Cardiac muscle cell (in vitro differentiated cells and primary cell): ENCODE data around the gene BCORL1. TPM values are rescaled to one million over a fixed set of nuclear protein-coding genes. Genes with fewer than 3 reads are reported as not detected.

ENCODE experiments used
- DNase-seq, 2 donors: peaks; one replicate each; pipeline versions ENCODE4 v3.0.0 to v3.0.0-alpha.2; 2010 to 2017; ENCODE audit warnings: low read depth in 1 of 2, low spot score in 1 of 2
- H3K27ac ChIP-seq: fragments of 200-600 bp; sonication (generic); 2 replicates; pipeline ENCODE4 v1.5.1; 2016
- H3K27me3 ChIP-seq: fragments of 200-600 bp; sonication (generic); 2 replicates; pipeline ENCODE4 v1.6.0; 2016; ENCODE audit warnings: control low read depth
- H3K36me3 ChIP-seq: fragments of 200-600 bp; sonication (generic); 2 replicates; pipeline ENCODE4 v1.5.1; 2016; ENCODE audit warnings: control low read depth
- H3K4me1 ChIP-seq: fragments of 200-600 bp; sonication (generic); 2 replicates; pipeline ENCODE4 v1.8.1; 2017; ENCODE audit warnings: low read depth, mild to moderate bottlenecking, mixed run types
- H3K4me3 ChIP-seq: fragments of 200-600 bp; sonication (generic); 2 replicates; pipeline ENCODE4 v1.5.1; 2016; ENCODE audit warnings: mild to moderate bottlenecking
- H3K9me3 ChIP-seq: fragments of 200-600 bp; sonication (generic); 2 replicates; pipeline ENCODE4 v1.5.1; 2017; ENCODE audit warnings: low read depth, mild to moderate bottlenecking, control low read depth
- CTCF ChIP-seq: IDR thresholded peaks from 2 replicates; pipeline ENCODE4 v1.5.1; 2012; ENCODE audit warnings: low read depth, mild to moderate bottlenecking, low read length
- polyA plus RNA-seq: library from polyadenylated mRNA; unstranded; fragments of >200 nt; fragmentation: Nextera tagmentation; extraction: Ambion mirVana; gene quantifications from 2 replicates; pipeline ENCODE4 v1.2.1, GENCODE V29; 2016
- total RNA-seq: library from RNA; depleted of rRNA; stranded (reverse); fragments of >200 nt; gene quantifications from 2 replicates; pipeline ENCODE4 v1.2.3, GENCODE V29; 2016

BCORL1 gene
- total and polyA plus RNA-seq, 2 experiments from 2014 or later = 8.7 to 10.7 TPM

GRCh38 chrX:129980540-129981199, 1.8 kb upstream of the BCORL1 start:
- Histone ChIP-seq H3K4me3 (peak overlapping the region; percentile 39), H3K4me1 (no peaks in the 10 kb centered on the region), H3K9me3 (no peaks in the 10 kb centered on the region), H3K27ac (no peak overlapping the region), H3K36me3 (no peaks in the 10 kb centered on the region), H3K27me3 (no peaks in the 10 kb centered on the region)
- TF ChIP-seq CTCF = no peak
- peak; percentile 47 to 73 for DNase-seq

GRCh38 chrX:129981200-129981553, 1.3 kb upstream of the BCORL1 start:
- no peak for DNase-seq
- Histone ChIP-seq H3K27ac (no peak overlapping the region), H3K4me1 (no peaks in the 10 kb centered on the region), H3K36me3 (no peaks in the 10 kb centered on the region), H3K27me3 (no peaks in the 10 kb centered on the region), H3K4me3 (peak overlapping the region; percentile 39), H3K9me3 (no peaks in the 10 kb centered on the region)
- TF ChIP-seq CTCF = no peak

- no peak for DNase-seq
- H3K27me3 ChIP-seq = no peaks in the 10 kb centered on the region
- H3K4me3 ChIP-seq = peak overlapping the region; percentile 39
- TF ChIP-seq CTCF = no peak
- H3K9me3 ChIP-seq = no peaks in the 10 kb centered on the region
- no peaks in the 10 kb centered on the region for H3K36me3 ChIP-seq
- H3K27ac ChIP-seq = no peak overlapping the region
- H3K4me1 ChIP-seq = no peaks in the 10 kb centered on the region
These were observed 609 bp upstream of the BCORL1 start for GRCh38 chrX:129981752-129982299.

GRCh38 chrX:129983575-129984110, 1.2 kb downstream of the BCORL1 start:
- no peaks in the 10 kb centered on the region for H3K36me3 ChIP-seq
- H3K9me3 ChIP-seq = no peaks in the 10 kb centered on the region
- H3K27me3 ChIP-seq = no peaks in the 10 kb centered on the region
- H3K27ac ChIP-seq = no peak overlapping the region
- H3K4me1 ChIP-seq = no peaks in the 10 kb centered on the region
- no peak overlapping the region for H3K4me3 ChIP-seq
- TF ChIP-seq CTCF = no peak
- peak in 1 of 2 donors; percentile 56 for DNase-seq

GRCh38 chrX:129984111-129984958, 1.9 kb downstream of the BCORL1 start:
- no peaks in the 10 kb centered on the region for H3K9me3 ChIP-seq
- TF ChIP-seq CTCF = no peak
- no peak overlapping the region for H3K4me3 ChIP-seq
- H3K27me3 ChIP-seq = no peaks in the 10 kb centered on the region
- H3K36me3 ChIP-seq = no peaks in the 10 kb centered on the region
- no peaks in the 10 kb centered on the region for H3K4me1 ChIP-seq
- DNase-seq = peak in 1 of 2 donors; percentile 21
- peak overlapping the region; percentile 64 for H3K27ac ChIP-seq
